Activated CD8-positive, alpha-beta memory T cell treated with anti-CD3 and anti-CD28 coated beads for 36 hours (primary cell): Measurements from ENCODE around the gene TOMM34. TPM values are rescaled to one million over a fixed set of nuclear protein-coding genes. Genes with fewer than 3 reads are reported as not detected.

ENCODE experiments used
- CTCF ChIA-PET: fragments of 350-600 bp; sonication (Branson Sonifier 250); formaldehyde crosslinking; loops from one replicate; lab custom pipeline; 2021; ENCODE audit warnings: antibody characterized with exemption; lab: Charles Lee
- POLR2A ChIA-PET: fragments of 350-600 bp; sonication (Branson Sonifier 250); formaldehyde crosslinking; loops from one replicate; lab custom pipeline; 2021; ENCODE audit warnings: antibody characterized with exemption; lab: Charles Lee
- total RNA-seq, 2 experiments: library from RNA; stranded (reverse); gene quantifications; one replicate each; pipeline ENCODE4 v1.2.3, GENCODE V29; 2021

Gene TOMM34
- total RNA-seq, 2 experiments from 2014 or later: 86.8 to 87.6 TPM

GRCh38 chr20:44911264-44911921, 48.8 kb downstream of the TOMM34 start:
- CTCF ChIA-PET: interaction anchor here (0.6 to 1.3 kb wide), 3 partner anchors 19 to 44 kb away, joined by 3 to 4 read pairs (median 3); no protein-coding TSS in a partner anchor
- POLR2A ChIA-PET: no interaction called here

DNA sequence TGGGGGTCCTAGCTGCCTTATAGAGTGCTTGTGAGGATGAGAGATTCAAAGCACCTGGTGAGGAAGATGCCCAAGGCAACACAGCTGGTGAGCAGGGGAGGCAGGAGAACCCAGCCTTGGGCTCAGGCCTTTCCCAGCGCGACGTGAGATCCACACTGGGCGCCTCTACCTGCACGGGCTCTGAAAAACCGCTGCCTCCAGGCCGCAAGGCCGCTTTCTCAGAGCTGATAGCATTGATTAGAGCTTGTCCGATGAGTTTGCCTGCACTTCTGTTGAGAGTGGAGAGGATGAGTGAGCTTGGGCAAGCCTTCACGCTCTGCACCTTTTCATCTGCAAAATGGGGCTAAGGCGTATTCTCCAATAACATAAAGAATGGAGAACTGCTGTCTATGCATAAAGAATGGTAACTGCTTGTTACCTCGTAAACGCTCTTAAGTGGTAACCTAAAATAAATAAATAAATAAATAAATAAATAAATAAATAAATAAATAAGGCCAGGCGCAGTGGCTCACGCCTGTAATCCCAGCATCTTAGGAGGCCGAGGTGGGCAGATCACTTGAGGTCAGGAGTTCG, 49.4 kb downstream of the TOMM34 start:
- CTCF ChIA-PET: interaction anchor here (1.3 kb wide), 1 partner anchor 24 kb away, joined by 3 read pairs; no protein-coding TSS in a partner anchor

DNA sequence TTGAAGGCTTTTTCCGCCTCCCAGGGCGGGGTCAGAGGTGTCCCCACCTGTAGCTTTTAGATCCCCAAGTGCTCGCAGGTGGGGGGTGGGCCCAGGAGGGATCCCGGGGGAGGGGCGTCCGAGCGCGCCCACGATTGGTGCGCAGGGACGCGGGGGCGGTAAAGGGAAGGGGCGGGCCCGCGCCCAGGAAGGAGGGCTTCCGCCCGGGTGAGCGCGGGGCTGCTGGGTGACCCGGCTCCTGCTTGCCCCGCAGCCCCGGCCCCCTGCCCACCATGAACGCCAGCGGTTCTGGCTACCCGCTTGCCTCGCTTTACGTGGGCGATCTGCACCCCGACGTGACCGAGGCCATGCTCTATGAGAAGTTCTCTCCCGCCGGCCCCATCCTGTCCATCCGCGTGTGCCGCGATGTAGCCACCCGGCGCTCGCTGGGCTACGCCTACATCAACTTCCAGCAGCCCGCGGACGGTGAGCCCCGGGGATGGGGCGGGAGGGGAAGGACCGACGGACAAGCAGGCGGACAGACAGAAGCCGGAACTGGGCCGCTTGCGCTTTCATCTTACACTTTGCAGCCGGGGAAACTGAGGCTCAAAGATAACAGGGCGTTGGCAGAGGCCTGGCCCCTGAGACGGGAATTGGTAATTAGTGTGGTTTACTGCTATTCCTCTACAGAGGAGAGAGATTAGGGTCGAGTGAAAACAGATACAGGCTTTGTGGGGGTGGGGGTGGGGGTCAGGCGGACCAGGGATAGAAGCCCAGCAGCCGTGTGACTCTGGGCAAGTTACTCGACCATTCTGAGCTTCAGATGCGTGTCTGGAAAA, 50.1 kb downstream of the TOMM34 start, which contains the start of gene PABPC1L:
Gene PABPC1L (plus strand): TSS at position 189 of the 818 bp plus-strand sequence. CDS start 84 bp downstream, at position 273.
- POLR2A ChIA-PET: interaction anchor here (0.5 to 1.3 kb wide), 10 partner anchors 14 to 1021 kb away, joined by 3 to 7 read pairs (median 4); partner anchors contain the start of gene TOMM34
- CTCF ChIA-PET: interaction anchor here (0.8 to 1.3 kb wide), 2 partner anchors 13 to 25 kb away, joined by 3 read pairs; no protein-coding TSS in a partner anchor

More for the DNA sequence above, 49.4 kb downstream of the TOMM34 start:
- POLR2A ChIA-PET: interaction anchor here (1.3 kb wide), 1 partner anchor 14 kb away, joined by 4 read pairs; no protein-coding TSS in a partner anchor

DNA sequence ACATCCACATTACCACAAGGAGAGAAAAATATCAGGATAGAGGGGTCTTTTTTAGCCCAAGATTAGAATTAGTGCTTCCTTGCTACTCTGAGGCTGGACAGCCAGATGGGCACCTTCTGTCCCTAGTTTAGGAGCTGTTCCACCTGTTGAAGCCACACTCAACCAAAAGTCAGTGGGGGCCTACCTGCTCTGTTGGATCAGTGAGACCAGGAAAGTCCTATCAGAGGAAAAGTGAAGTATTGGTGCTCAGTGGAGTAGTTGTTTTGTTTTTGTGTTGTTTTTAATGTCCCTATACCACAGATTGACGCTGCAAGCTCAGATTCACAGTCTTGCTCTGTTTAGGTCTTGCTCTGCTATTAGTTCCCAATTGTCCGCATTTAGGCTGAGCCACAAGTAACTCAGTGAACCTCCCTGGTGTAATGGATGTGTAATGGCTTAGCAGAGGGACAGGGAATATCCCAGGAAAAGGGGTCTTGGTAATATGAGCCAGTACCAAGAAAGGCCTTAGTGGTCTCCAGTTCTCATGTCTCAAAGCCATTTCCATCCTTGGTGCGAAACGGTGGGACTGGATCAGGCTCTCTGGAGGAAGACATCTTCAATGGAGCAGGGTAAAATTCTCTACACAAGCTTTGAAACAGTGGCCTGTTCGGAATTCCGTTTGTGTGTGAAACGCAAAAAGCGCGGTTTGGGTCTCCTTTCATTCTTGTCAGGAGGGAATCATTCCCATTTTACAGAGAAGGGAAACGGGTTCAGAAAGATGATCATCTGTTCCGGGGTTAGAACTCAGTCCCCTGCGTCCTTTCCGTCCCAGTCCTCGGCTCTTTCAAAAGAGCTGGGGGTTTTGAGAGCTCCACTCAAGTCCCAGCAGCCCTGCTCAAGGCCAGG, 51.0 kb downstream of the TOMM34 start:
- ChIA-PET CTCF (interaction anchor here (0.8 to 2.6 kb wide), 3 partner anchors 9 to 21 kb away, joined by 3 to 9 read pairs (median 4); no protein-coding TSS in a partner anchor), POLR2A (interaction anchor here (0.6 to 1.3 kb wide), 9 partner anchors 13 to 967 kb away, joined by 3 to 7 read pairs (median 4); partner anchors contain the start of gene TOMM34)

- ChIA-PET POLR2A (no interaction called here), CTCF (no interaction called here)
These were observed 55.8 kb downstream of the TOMM34 start for GRCh38 chr20:44904377-44904776.

DNA sequence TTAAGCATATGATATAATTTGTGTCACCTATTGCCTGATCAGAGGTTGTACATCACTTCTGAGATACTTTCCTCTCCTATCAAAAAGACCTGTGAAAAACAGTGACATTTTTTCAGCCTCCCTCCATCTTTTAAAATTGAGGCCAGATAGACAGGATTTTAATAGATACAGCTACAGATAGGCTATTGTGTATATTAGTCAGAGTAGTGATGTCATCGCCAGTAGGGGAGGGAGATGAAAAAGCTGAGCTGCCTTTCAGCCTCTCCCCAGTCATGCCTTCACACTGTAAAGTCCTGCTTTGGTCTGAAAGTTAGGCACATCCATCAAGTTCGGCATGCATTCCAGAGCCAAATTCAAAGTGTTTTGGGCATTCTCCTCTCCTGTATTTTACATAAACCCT, 58.2 kb downstream of the TOMM34 start:
- ChIA-PET CTCF (no interaction called here), POLR2A (no interaction called here)

- ChIA-PET CTCF (no interaction called here), POLR2A (no interaction called here)
These were observed 59.9 kb downstream of the TOMM34 start for GRCh38 chr20:44900231-44900854.

DNA sequence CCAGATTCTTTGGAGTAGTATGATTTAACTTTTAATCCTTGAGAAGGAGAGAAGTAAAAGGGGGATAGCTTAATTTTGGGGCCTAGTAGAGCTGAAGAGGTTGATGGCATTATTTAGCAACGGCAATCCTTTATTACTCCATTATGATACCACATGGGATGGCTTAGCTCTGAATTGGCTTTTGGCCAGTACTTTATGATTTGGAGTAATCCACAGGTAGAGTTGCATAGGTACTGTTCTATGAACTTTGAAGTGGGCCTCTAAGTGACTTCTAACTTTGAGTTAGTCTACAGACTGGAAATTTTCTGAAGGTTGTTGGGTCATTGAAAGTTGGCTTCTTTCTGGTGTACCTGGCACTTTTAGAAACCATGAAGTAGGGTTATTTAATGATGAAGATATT, 63.1 kb downstream of the TOMM34 start:
- ChIA-PET POLR2A (interaction anchor here (1.4 kb wide), 1 partner anchor 13 kb away, joined by 4 read pairs; the partner anchor contains the start of gene PABPC1L), CTCF (interaction anchor here (0.9 to 1.4 kb wide), 3 partner anchors 12 to 63 kb away, joined by 3 read pairs; partner anchors contain the start of genes PABPC1L, TOMM34 and YWHAB)

- POLR2A ChIA-PET: interaction anchor here (1.4 kb wide), 1 partner anchor 13 kb away, joined by 4 read pairs; the partner anchor contains the start of gene PABPC1L
- CTCF ChIA-PET: interaction anchor here (0.9 to 1.4 kb wide), 3 partner anchors 11 to 63 kb away, joined by 3 read pairs; partner anchors contain the start of genes PABPC1L, TOMM34 and YWHAB
These were observed 63.6 kb downstream of the TOMM34 start for GRCh38 chr20:44896583-44896982.

DNA sequence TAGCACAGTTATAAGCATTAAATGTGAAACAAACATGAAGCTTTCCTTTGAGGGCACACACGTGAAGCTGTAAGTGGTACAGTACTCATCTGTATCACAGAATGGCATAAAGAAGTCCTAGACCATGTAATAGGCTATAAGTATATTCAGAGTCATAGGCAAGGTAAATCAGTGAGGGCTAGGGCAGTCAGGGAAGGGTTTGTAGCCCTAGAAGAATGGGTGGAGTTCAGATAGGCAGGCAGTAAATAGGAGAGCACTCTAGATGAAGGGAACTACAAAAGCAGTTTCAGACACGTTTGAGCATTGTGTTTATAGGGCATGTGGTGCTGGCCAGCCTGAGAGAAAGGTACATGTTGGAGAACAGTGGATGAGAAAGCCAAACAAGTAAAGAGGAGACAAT, 65.2 kb downstream of the TOMM34 start:
- ChIA-PET CTCF (no interaction called here), POLR2A (no interaction called here)

Other genes starting within 250 kb of the TOMM34 start
- gene CCN5, start 245.0 kb downstream of the TOMM34 start, total RNA-seq: not detected
- gene KCNK15, start 214.5 kb downstream of the TOMM34 start, total RNA-seq: under 1 TPM; 0.27 to 0.30 TPM
- gene RIMS4, start 149.9 kb downstream of the TOMM34 start, total RNA-seq: under 1 TPM in 1 of 2 experiments, not detected in 1; 0.04 TPM
- 100 to 1,000 TPM; 256 to 260 TPM for gene YWHAB, start 74.7 kb downstream of the TOMM34 start, total RNA-seq
- gene PABPC1L, start 50.3 kb downstream of the TOMM34 start, total RNA-seq: 10 to 100 TPM; 78.9 to 81.6 TPM
- gene STK4, start 6.1 kb upstream of the TOMM34 start, total RNA-seq: 100 to 1,000 TPM; 179 to 190 TPM
- under 1 TPM; 0.52 to 0.70 TPM for gene KCNS1, start 140.7 kb upstream of the TOMM34 start, total RNA-seq
- gene WFDC5, start 154.8 kb upstream of the TOMM34 start, total RNA-seq: not detected
- gene WFDC12, start 164.1 kb upstream of the TOMM34 start, total RNA-seq: not detected
- not detected for gene PI3, start 214.5 kb upstream of the TOMM34 start, total RNA-seq
- gene SEMG1, start 246.6 kb upstream of the TOMM34 start, total RNA-seq: not detected